Mesenteric fat pad (tissue), 1 donor: ENCODE data around the gene SNX18. TPM values are rescaled to one million over a fixed set of nuclear protein-coding genes. Genes with fewer than 3 reads are reported as not detected.
"Not testable (repeated sequence)": the region's sequence is repeated elsewhere in the genome, so short reads cannot be mapped to it uniquely, and the experiment has no call there.

Experiments used
- DNase-seq: peaks from one replicate; pipeline ENCODE4 v3.0.0-alpha.2; 2020; ENCODE audit warnings: low spot score
- total RNA-seq: library from RNA; stranded (reverse); fragmentation: NEBNext Ultra II Directional; extraction: Animal tissue kit (Norgen Biotek cat#: 25700); gene quantifications from one replicate; pipeline ENCODE4 v1.2.1, GENCODE V29; 2021
- donor health status: DM: yes; HTN: yes; CAD: no.

The SNX18 gene
- total RNA-seq, 1 donor from 2014 or later = 35.3 TPM

DNA sequence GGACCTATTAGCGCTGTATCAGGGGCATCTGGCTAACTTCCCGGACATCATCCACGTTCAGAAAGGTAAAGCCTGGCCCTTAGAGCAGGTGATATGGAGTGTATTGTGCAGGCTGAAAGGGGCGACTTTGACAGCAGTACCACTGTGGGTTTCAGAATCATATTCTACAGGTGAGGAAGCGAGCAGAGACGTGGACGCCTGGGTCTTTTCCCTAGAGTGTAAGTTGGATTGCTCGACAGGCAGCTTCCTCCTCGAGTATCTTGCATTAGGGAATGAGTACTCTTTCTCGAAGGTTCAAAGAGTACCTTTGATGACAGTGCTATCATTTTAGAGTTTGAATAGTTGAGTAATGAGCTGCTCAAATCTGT lies 1.9 kb downstream of the SNX18 start:
- no peak for DNase-seq

DNA sequence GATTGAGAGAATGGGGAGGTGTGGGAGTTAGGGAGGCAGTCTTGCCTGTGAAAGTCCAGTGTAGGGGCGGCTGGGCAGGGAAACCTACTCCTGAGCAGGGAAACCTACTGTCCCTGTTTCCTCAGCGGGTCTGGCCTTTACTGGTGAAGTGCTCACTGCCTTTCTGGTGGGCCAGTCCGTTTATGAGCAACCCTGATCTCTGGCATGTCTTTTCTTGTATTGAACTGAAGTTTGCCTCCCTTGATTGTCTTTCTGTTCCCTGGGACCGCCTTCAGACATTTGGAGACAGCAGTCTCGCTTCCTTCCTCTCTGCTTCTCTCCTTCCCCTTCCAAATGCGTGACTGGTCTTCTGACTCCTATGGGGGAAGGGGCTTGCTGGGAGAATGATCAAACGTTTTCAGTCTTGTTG lies 2.9 kb downstream of the SNX18 start:
- DNase-seq = no peak

DNA sequence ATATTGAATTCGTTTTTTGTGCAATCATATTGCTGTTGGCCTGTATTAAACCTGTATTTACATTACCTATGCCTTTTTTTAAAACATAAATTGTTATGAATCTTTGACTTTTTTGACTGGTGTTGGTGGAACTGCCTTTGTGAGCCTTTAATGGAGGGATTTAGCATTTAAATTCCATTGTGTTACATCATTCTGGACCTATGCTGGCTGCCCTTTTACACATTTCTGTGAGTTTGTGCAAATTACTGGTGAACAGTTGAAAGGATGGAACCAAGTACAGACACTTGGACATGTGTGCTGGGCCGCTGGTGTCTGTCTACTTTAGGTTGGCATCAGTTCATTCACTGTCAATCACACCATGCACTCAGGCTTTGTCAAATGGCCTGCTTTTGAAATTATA lies 3.4 kb downstream of the SNX18 start:
- DNase-seq = no peak

DNA sequence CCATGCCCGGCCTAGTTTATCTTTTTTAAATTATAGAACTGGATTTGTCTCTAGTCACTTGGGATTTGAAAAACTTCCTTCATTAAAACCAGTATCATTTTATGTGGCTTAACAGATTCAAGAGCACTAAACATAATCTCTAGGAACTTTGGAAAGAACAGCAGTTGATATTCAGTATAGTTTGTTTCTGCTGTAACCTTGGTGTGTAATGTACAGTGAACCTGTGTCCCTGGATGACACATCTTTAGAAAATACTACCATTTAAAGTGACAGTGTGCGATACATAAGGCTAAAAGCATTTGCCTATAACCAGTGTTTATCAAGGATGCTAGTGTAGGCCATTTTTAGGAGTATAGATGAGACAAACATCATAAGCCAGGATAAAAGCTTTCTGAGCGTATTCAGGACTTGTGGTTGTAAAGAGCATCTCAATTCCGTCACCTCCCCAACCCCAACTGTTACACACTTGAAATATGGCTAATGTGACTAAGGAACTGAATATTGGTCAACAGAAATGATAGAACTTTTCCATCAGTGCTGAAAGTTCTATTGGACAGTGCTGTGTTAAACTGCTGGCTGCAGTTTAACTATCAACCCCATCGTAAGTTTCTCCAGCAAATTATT lies 4.4 kb downstream of the SNX18 start:
- DNase-seq = no peak

DNA sequence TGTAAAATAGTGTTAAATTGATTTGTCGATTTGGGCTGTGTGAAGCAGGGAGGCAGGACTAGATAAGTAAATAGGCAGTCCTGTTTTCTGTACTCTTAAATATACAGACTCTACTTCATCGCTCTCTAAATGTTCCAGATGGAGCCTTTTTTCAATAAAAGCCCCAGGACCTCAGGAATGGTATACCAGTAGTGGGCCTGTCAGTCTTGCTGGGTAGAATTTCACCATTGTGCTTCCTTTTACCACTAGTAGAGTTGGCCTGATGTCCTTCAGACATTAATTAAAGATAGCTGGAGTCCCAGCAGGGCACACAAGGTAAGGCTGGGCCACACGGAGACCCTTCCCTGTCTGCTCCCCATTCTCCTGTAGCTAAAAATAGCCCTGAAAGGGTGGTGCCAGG lies 6.0 kb downstream of the SNX18 start:
- DNase-seq = no peak

DNA sequence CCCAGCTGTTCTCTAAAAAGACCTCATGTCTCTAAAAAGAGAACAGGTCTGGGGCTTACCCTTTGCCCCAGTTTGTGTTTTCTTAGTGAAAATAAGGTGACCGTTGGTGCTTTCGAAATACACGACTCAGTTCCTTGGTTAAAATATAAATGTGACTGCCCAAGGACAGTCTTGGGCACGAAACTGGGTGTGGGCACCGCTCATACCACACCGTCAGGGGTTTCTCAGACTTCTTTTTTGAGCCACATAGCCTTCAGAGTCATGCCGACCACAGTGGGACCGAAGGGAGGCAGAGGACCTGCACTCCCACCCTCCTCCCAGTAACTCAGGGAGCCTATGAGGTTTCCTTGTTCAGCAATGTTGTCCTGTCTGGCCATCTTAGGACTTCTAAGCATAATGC lies 6.5 kb downstream of the SNX18 start:
- DNase-seq = no peak

DNA sequence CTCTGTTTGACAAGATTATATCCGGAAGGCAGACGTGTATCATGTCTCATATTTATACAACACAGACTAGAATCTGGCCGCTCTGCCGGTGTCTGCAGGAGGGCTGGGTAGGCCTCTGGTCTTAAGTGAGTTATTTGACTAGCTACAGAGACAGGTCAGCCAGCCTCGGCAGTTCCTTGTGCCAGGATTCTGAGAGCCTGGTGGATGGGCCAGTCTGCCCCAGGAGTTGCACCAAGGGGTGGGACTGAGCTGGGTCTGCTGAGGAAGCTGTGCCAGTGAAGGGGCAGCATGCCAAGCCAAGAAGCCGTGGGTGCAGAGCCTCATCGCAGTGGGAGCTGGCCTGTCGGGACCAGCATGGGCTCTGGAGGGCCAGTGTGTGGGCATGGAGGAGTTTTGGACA lies 7.1 kb downstream of the SNX18 start:
- no peak for DNase-seq

DNA sequence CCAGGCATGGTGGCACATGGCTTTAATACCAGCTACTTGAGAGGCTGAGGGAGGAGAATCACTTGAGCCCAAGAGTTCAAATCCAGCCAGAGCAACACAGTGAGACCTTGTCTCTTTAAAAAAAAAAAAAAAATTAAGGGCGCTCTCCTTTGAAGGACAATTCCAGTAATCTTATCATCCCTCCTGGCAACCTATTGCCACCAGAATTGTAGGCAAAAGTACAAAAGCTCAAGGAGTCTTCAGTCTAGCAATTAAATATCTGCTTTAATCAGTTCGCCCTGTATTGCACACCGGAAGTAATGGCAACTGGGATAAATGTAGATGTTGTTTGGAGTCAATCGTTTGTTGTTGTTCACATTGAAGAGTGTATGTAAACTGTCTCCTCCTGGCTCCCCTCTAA lies 7.7 kb downstream of the SNX18 start:
- DNase-seq = no peak

DNA sequence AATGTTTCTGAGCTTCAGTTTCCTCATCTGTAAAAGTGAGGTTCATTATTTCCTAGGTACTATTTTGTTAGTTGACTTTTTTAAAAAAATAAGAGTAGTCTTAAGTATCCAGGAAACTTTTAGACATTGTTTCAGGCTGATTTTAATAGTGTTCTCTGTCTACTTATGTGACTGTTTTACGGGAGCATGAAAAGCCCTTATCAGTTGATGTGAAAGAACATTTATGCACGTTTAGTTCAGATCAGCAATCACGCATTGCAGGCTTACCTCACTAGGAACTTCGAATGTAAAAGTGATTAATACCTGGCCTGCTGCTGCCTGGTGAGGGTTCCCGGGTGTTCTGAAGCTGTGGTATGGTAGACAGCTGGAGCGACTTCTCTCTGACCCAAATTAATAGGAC lies 8.1 kb downstream of the SNX18 start:
- no peak for DNase-seq

DNA sequence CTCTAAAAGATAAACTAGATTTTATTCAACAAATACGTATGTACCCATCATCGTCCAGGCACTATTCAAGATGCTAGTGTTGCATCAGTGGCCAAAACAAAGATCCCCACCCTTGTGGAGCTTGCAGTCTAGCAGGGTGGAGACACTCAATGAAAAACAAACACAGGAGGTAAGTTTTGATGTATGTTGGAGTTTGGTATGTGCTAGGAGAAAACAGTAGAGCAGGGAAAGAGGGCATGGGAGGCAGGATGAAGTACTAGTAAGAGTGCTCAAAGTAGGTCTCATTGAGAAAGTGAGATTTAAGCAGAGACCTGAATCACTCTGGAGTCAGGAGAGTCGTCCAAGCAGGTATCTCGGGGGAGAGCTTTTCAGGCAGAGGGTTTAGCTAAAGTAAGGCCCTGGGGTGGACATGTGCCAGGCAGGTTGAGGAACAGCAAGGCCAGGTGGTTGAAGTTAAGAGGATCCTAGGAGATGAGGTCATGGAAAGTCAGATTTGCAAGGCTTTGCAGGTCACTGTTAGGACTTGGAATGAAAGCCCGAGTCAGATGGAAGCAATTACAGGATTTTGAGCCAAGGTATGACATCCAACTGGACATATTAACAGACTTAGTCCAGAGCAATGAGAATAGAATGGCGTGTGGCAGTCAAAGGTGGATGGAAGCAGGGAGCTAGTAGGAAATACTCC lies 9.2 kb downstream of the SNX18 start:
- no peak for DNase-seq

DNA sequence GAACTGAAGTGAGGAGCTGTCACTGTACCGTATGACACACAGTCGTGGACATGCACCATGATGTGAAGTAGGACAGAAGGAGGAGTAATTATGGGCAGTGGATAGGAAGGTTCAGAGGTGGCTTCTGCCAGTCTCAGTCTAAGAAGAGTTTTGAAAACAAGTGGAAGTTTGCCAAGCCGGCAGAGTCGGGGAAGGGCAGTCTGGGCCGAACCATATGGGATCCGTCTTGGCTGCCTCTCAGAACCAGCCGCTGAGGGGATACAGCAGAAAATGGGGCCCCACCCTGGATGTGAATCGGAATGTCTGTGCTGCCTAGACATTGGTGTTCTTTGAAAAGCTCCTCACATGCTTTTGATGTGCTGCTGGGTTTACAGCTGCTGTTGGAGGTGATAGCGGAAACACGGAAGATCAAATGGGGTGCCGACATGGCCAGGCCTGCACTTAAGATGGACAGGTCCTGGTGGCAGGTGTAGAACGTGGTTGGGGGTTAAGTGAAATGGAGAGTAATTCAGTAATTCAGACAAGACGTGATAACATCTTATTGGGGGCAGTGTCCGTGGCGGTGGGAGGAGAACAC lies 11.2 kb downstream of the SNX18 start:
- DNase-seq = no peak

DNA sequence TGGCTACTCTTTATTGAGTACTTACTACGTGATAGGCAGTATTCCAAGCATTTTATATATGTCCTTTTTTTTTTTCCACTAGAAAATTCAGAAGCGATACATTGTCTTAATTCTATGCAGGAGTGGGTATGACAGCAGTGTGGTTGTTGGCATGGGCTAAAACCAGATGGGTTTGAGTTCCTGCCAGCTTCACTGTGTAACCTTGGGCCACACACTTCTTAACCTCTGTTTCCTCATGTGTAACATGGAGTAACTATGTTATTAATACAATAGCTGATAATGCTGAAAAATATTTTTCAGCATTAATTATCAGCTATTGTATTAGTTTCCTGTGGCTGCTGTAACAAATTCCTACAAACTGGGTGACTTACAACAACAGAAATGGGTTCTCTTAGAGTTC lies 12.0 kb downstream of the SNX18 start:
- DNase-seq = no peak

DNA sequence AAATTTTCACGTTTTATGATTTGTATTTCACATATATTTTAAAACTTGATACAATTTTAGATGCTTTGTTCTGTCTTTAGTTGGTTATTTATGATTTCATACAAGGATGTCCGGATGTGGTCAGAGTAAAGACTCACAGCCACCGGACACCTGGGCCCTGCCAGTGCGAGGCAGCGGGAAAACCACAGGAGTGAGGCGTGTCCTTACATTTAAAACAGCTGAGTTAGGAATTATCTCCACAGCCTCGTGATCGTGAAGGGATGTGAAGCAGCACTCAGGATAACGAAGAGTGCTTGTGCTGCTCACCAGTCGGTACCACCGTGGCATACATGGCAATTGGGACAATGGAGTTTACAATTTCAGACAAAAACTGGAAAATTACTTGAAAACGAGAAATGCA lies 14.0 kb downstream of the SNX18 start:
- DNase-seq = no peak

DNA sequence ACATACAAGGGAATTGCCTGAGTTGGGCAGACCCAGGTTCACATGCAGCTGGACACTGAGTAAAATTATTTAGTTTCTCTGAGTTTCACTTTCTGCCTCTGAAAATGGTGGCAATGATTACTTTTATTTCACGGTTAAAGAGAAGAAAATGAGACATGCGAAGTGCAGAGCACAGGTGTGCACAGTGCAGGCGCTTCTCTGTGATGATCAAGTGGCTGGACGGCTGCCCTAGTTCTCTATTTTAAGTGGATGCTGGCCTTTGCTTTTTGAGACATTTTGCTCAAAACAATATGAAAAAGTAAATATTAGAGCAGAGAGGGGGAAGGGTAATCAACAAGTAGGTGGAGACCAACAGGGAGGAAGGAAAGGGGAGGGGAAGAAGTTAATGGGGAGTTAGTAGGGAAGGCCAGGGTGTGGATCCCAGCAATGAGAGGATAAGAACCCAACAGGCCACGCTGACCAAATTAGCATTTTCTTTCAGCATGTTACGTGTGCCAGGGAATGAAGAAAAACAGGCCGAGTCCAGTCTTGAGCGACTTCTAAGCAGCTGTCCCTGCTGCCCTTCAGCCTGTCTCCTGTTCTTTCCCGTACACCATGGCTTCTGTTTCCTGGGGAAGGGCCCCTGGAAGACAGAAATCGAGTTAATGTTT lies 16.1 kb downstream of the SNX18 start:
- DNase-seq = no peak

DNA sequence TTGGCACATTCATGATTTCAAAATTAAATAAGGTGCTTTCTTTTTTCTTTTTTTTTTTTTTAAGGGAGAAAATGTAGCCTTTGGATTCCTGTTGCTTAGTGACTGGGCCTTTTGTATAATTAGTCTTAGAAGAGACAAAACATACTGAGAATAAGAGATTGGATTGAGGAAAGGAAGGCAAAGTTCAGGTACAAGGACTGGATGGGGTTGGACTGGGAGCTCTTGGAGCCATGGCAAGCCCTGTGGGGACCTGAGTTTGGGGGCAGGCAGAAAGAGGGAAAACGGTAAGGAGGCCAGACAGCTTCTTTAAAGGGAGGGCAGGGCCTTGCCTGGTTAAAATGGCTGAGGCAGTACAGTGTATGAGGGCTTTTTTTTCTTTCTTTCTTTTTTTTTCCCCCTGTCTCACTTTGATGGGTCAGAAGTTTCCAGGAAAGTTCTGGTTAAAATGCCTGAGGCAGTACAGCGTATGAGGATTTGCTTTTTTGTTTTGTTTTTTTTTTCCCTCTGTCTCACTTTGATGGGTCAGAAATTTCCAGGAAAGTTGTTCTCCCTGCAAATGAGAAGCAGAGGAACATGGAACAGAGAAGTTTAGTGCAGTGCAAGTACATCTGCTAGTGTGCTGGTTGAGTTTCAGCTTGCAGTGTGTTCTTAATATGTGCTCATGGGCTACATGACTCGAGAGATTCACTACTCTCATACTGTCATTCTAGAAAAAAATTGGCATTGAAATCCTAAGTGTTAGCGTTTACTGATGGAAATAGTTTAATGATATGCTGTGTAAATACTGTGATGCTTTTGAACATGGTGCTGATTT lies 16.8 kb downstream of the SNX18 start:
- no peak for DNase-seq

DNA sequence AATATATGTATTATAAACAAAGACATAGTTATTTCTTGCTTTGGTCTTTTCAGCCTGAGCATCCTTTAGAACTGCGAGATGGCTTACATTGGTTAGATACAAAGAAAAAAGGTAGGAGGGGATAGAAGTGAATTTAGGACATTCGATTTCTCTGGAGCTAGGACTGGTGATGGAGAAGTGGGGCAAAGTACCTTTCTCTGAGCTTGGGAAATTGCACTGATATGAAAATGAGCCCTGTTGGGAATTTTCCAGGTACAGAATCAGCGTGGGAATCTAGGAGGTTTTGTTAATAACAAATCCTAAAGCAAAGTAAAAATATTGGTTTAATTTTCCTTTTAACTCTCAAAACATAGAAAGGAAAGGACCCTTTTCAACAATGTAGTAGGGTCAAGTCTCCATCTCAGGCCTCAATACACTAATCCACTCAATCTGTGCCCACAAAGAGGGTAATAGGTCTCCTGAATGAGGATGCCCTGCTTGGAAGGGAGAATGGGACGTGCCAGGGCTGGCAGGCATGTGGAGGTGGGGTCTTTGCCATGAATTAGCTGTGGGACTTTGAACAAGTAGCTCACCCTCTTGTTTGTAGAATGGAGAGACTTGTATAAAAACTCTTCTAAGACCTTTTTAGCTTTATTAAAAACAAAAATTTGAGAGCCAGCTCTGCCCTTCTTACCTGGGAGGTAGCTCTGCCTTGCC lies 17.7 kb downstream of the SNX18 start:
- DNase-seq = no peak

DNA sequence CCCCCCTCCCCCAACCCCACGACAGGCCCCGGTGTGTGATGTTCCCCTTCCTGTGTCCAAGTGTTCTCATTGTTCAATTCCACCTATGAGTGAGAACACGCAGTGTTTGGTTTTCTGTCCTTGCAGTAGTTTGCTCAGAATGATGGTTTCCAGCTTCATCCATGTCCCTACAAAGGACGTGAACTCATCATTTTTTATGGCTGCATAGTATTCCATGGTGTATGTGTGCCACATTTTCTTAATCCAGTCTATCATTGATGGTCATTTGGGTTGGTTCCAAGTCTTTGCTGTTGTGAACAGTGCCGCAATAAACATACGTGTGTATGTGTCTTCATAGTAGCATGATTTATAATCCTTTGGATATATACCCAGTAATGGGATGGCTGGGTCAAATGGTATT lies 18.8 kb downstream of the SNX18 start:
- not testable (repeated sequence) for DNase-seq

DNA sequence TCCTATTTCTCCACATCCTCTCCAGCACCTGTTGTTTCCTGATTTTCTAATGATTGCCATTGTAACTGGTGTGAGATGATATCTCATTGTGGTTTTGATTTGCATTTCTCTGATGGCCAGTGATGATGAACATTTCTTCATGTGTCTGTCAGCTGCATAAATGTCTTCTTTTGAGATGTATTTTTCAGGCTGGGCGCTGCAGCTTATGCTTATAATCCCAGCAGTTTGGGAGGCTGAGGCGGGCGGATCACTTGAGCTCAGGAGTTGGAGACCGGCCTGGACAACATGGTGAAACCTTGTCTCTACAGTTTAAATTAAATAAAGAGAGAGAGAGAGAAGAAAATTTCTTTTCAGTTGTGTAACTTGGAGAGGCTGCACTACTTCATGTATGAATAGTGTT lies 19.3 kb downstream of the SNX18 start:
- DNase-seq = not testable (repeated sequence)

DNA sequence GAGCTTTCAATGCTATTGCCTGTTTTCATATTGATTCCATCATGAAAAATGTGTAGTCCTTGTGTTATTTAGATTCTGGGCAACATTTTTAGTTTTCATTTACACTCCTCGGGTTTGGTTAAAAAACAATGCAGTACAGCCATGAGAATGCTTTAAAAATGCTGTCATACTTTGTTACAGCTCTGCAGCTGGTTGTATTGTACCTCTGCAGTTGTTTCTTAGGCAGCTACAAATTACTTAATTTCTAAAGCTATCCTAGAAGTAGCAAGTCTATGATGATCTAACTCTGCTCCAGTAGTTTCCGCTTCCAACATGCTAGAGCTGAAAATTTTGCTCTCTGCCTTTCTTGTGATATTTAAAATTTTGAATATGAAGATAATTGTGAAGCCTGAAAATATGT lies 20.2 kb downstream of the SNX18 start:
- DNase-seq = no peak

DNA sequence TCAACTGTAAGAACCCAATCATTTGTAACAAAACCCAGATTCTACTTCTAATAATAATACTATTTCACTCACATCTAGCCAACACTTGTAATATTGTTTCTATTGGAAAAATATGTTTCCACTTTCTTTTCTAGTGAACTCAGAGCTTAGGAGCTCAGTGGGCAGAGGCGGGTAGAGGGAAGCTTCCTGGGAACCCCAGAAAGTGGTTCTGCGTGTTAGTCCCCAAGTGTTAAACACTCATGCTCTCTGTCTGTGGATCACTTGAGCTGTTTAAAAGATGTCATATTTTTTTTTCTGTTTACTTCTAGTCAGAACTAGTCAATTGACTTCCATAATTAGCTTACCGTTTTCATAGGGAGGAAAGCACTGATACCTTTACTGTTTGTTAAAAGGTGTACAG lies 20.6 kb downstream of the SNX18 start:
- no peak for DNase-seq

DNA sequence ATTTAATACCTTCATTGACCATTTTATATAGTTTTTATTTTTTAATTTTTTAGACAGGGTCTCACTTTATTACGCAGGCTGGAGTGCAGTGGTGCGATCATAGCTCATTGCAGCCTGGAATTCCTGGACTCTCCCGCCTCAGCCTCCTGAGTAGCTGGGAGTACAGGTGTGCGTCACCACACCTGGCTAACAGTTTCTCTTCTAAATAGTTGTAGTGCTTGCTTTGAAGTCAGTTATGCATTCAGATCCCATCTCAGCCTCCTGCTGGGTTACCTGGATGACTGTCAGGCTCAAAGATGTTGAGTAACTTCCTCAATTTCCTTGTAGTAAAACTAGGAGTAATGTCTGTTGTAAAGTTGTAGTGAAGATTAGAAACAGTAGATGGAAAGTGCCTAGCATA lies 21.4 kb downstream of the SNX18 start:
- DNase-seq = no peak
